ENCODE measurements around the gene DOCK2. TPM values are rescaled to one million over a fixed set of nuclear protein-coding genes. Genes with fewer than 3 reads are reported as not detected.

The DOCK2 gene
- total and polyA plus RNA-seq, 2 donors (not counting 1 experiment from before 2014, with no cell fraction given): 1.1 to 8.9 TPM

- H3K36me3 ChIP-seq (ENCODE audit: control insufficient read depth, insufficient read depth, low read length): no peaks in the 10 kb centered on the region
- DNase-seq (ENCODE audit: low read depth in 2 of 2): no peak
Observed at GRCh38 chr5:170010595-170010994, 373.5 kb downstream of the DOCK2 start.

GRCh38 chr5:170011751-170012150 lies 374.7 kb downstream of the DOCK2 start:
- H3K4me1 ChIP-seq (ENCODE audit: control insufficient read depth, extremely low read depth, insufficient read depth, low read length): no peaks in the 10 kb centered on the region

More at GRCh38 chr5:170010595-170010994, 373.5 kb downstream of the DOCK2 start:
- no peaks in the 10 kb centered on the region for H3K4me1 ChIP-seq (ENCODE audit: control insufficient read depth, extremely low read depth, insufficient read depth, low read length)
- no peak overlapping the region for H2AFZ ChIP-seq (ENCODE audit: low read length)
- no peaks in the 10 kb centered on the region for H3K9me3 ChIP-seq (ENCODE audit: control insufficient read depth, insufficient read depth, low read depth, low read length)
- H3K79me2 ChIP-seq (ENCODE audit: control insufficient read depth, insufficient read depth, low read length): no peaks in the 10 kb centered on the region
- no peak overlapping the region for H3K4me2 ChIP-seq (ENCODE audit: extremely low read depth, insufficient read depth, low read length)
- no peak overlapping the region for H3K4me3 ChIP-seq (replicated peaks in 1 of 4; ENCODE audit: control extremely low read depth in 1 of 4, insufficient read depth in 1 of 4, low read depth in 3 of 4, low read length in 4 of 4)
- peaks cover 13% of the 10 kb centered on the region for H3K27me3 ChIP-seq (ENCODE audit: control insufficient read depth, insufficient read depth, low read length)
- TF ChIP-seq CTCF (conservative IDR thresholded peaks at IDR 0.05 in 1 of 2, IDR thresholded peaks at IDR 0.05 in 1 of 2; ENCODE audit: low read depth in 1 of 2, low read length in 2 of 2) (no peak), EZH2 (IDR thresholded peaks at IDR 0.05; ENCODE audit: low read length, missing control alignments) (no peak)
- no peak overlapping the region for H3K9ac ChIP-seq (ENCODE audit: insufficient read depth, low read length)
- H3K27ac ChIP-seq (ENCODE audit: insufficient read depth, low read length): no peak overlapping the region
- no peaks in the 10 kb centered on the region for H4K20me1 ChIP-seq (ENCODE audit: control insufficient read depth, extremely low read depth, insufficient read depth, low read length)

GRCh38 chr5:170012622-170013021 lies 375.5 kb downstream of the DOCK2 start:
- no peak overlapping the region for H3K9ac ChIP-seq (ENCODE audit: insufficient read depth, low read length)
- H3K4me2 ChIP-seq (ENCODE audit: extremely low read depth, insufficient read depth, low read length): no peak overlapping the region
- H3K27me3 ChIP-seq (ENCODE audit: control insufficient read depth, insufficient read depth, low read length): peaks cover 13% of the 10 kb centered on the region
- H3K9me3 ChIP-seq (ENCODE audit: control insufficient read depth, insufficient read depth, low read depth, low read length): no peaks in the 10 kb centered on the region
- H2AFZ ChIP-seq (ENCODE audit: low read length): no peak overlapping the region
- no peaks in the 10 kb centered on the region for H3K79me2 ChIP-seq (ENCODE audit: control insufficient read depth, insufficient read depth, low read length)
- TF ChIP-seq EZH2 (IDR thresholded peaks at IDR 0.05; ENCODE audit: low read length, missing control alignments): no peak
- no peak for TF ChIP-seq CTCF (conservative IDR thresholded peaks at IDR 0.05 in 1 of 2, IDR thresholded peaks at IDR 0.05 in 1 of 2; ENCODE audit: low read depth in 1 of 2, low read length in 2 of 2)
- no peak for DNase-seq (ENCODE audit: low read depth in 2 of 2)
- no peak overlapping the region for H3K4me3 ChIP-seq (replicated peaks in 1 of 4; ENCODE audit: control extremely low read depth in 1 of 4, insufficient read depth in 1 of 4, low read depth in 3 of 4, low read length in 4 of 4)
- H3K4me1 ChIP-seq (ENCODE audit: control insufficient read depth, extremely low read depth, insufficient read depth, low read length): no peaks in the 10 kb centered on the region
- no peaks in the 10 kb centered on the region for H4K20me1 ChIP-seq (ENCODE audit: control insufficient read depth, extremely low read depth, insufficient read depth, low read length)
- H3K36me3 ChIP-seq (ENCODE audit: control insufficient read depth, insufficient read depth, low read length): no peaks in the 10 kb centered on the region
- no peak overlapping the region for H3K27ac ChIP-seq (ENCODE audit: insufficient read depth, low read length)

More at GRCh38 chr5:170011751-170012150, 374.7 kb downstream of the DOCK2 start:
- DNase-seq (ENCODE audit: low read depth in 2 of 2): no peak
- H3K27me3 ChIP-seq (ENCODE audit: control insufficient read depth, insufficient read depth, low read length): peaks cover 13% of the 10 kb centered on the region
- H4K20me1 ChIP-seq (ENCODE audit: control insufficient read depth, extremely low read depth, insufficient read depth, low read length): no peaks in the 10 kb centered on the region
- H3K27ac ChIP-seq (ENCODE audit: insufficient read depth, low read length): no peak overlapping the region
- H3K79me2 ChIP-seq (ENCODE audit: control insufficient read depth, insufficient read depth, low read length): no peaks in the 10 kb centered on the region
- H3K4me3 ChIP-seq (replicated peaks in 1 of 4; ENCODE audit: control extremely low read depth in 1 of 4, insufficient read depth in 1 of 4, low read depth in 3 of 4, low read length in 4 of 4): no peak overlapping the region
- TF ChIP-seq EZH2 (IDR thresholded peaks at IDR 0.05; ENCODE audit: low read length, missing control alignments): no peak
- no peak for TF ChIP-seq CTCF (conservative IDR thresholded peaks at IDR 0.05 in 1 of 2, IDR thresholded peaks at IDR 0.05 in 1 of 2; ENCODE audit: low read depth in 1 of 2, low read length in 2 of 2)
- no peak overlapping the region for H3K4me2 ChIP-seq (ENCODE audit: extremely low read depth, insufficient read depth, low read length)
- H3K9ac ChIP-seq (ENCODE audit: insufficient read depth, low read length): no peak overlapping the region
- no peaks in the 10 kb centered on the region for H3K36me3 ChIP-seq (ENCODE audit: control insufficient read depth, insufficient read depth, low read length)
- no peak overlapping the region for H2AFZ ChIP-seq (ENCODE audit: low read length)
- no peaks in the 10 kb centered on the region for H3K9me3 ChIP-seq (ENCODE audit: control insufficient read depth, insufficient read depth, low read depth, low read length)

Measured in fibroblast of lung (primary cell).